GM03348 (cell line): ENCODE measurements around the gene ATMIN.

Experiments used
- DNase-seq: peaks from one replicate; pipeline ENCODE4 v3.0.0; 2012; ENCODE audit warnings: low spot score

ATMIN gene

GRCh38 chr16:81005610-81006161, 30.0 kb upstream of the ATMIN start:
- DNase-seq = no peak

- DNase-seq = peak; percentile 73
These were observed 29.3 kb upstream of the ATMIN start for GRCh38 chr16:81006211-81006812.

- DNase-seq = peak; percentile 97
These were observed 28.6 kb upstream of the ATMIN start, which contains the start of the genes CENPN and CMC2 for GRCh38 chr16:81006813-81007695. Gene CENPN, plus strand, starts transcription at chr16:81007214. Its CDS starts 4,726 bp downstream, at chr16:81011940. Gene CMC2, minus strand, starts transcription at chr16:81006885. Its CDS starts 9,491 bp downstream, at chr16:80997394.

- DNase-seq = no peak
These were observed 27.2 kb upstream of the ATMIN start for GRCh38 chr16:81008505-81008789.

GRCh38 chr16:81012974-81013373, 22.7 kb upstream of the ATMIN start:
- no peak for DNase-seq

- no peak for DNase-seq
These were observed 21.0 kb upstream of the ATMIN start for GRCh38 chr16:81014672-81015071.

- no peak for DNase-seq
These were observed 17.1 kb upstream of the ATMIN start for GRCh38 chr16:81018496-81018895.

GRCh38 chr16:81026429-81026828, 9.2 kb upstream of the ATMIN start:
- no peak for DNase-seq

GRCh38 chr16:81029930-81030604, 5.6 kb upstream of the ATMIN start:
- no peak for DNase-seq

- DNase-seq = peak; percentile 67
These were observed 521 bp downstream of the ATMIN start for GRCh38 chr16:81035975-81036750.

- DNase-seq = peak; percentile 18
These were observed 1.2 kb downstream of the ATMIN start for GRCh38 chr16:81036751-81037350.

GRCh38 chr16:81040131-81040530, 4.5 kb downstream of the ATMIN start:
- DNase-seq = no peak

- DNase-seq = no peak
These were observed 5.2 kb downstream of the ATMIN start for GRCh38 chr16:81040842-81041241.

- DNase-seq = no peak
These were observed 6.1 kb downstream of the ATMIN start for GRCh38 chr16:81041696-81042095.

- DNase-seq = no peak
These were observed 7.2 kb downstream of the ATMIN start for GRCh38 chr16:81042821-81043220.

- no peak for DNase-seq
These were observed 18.1 kb downstream of the ATMIN start for GRCh38 chr16:81053761-81054160.

- no peak for DNase-seq
These were observed 25.1 kb downstream of the ATMIN start for GRCh38 chr16:81060576-81061306.

- no peak for DNase-seq
These were observed 25.6 kb downstream of the ATMIN start for GRCh38 chr16:81061307-81061640.

- no peak for DNase-seq
These were observed 26.4 kb downstream of the ATMIN start for GRCh38 chr16:81061871-81062608.

- no peak for DNase-seq
These were observed 31.0 kb downstream of the ATMIN start for GRCh38 chr16:81066681-81067080.
